HEK293T (cell line): ENCODE measurements around the gene DRAM2.
"Not testable (repeated sequence)": the region's sequence is repeated elsewhere in the genome, so short reads cannot be mapped to it uniquely, and the experiment has no call there.

Source experiments
- BHLHE40 ChIP-seq: fragments of 450-650 bp; IDR thresholded peaks from 2 replicates; pipeline ENCODE4 v1.6.1; 2016; ENCODE audit warnings: mild to moderate bottlenecking, moderate library complexity, borderline replicate concordance
- ELF4 ChIP-seq: fragments of 450-650 bp; IDR thresholded peaks from 2 replicates; pipeline ENCODE4 v1.6.1; 2017; ENCODE audit warnings: antibody characterized with exemption
- FOXA1 ChIP-seq: fragments of 450-650 bp; IDR thresholded peaks from 2 replicates; pipeline ENCODE4 v1.6.1; 2016; ENCODE audit warnings: mild to moderate bottlenecking
- FOXK2 ChIP-seq: fragments of 450-650 bp; IDR thresholded peaks from 2 replicates; pipeline ENCODE4 v1.6.1; 2016; ENCODE audit warnings: mild to moderate bottlenecking
- FOXM1 ChIP-seq: fragments of 450-650 bp; IDR thresholded peaks from 2 replicates; pipeline ENCODE4 v1.6.1; 2017; ENCODE audit warnings: mild to moderate bottlenecking, borderline replicate concordance
- HDGF ChIP-seq: fragments of 450-650 bp; IDR thresholded peaks from 2 replicates; pipeline ENCODE4 v1.6.1; 2017; ENCODE audit warnings: antibody characterized with exemption, borderline replicate concordance
- L3MBTL2 ChIP-seq: fragments of 450-650 bp; conservative IDR thresholded peaks from 2 replicates; pipeline ENCODE4 v1.6.1; 2016; ENCODE audit warnings: mild to moderate bottlenecking
- LEF1 ChIP-seq: fragments of 450-650 bp; IDR thresholded peaks from 2 replicates; pipeline ENCODE4 v1.6.1; 2017; ENCODE audit warnings: mild to moderate bottlenecking, borderline replicate concordance
- NFRKB ChIP-seq: fragments of 450-650 bp; IDR thresholded peaks from 2 replicates; pipeline ENCODE4 v1.6.1; 2016; ENCODE audit warnings: mild to moderate bottlenecking, moderate library complexity
- SP1 ChIP-seq: fragments of 450-650 bp; IDR thresholded peaks from 2 replicates; pipeline ENCODE4 v1.6.1; 2017
- SUZ12 ChIP-seq: fragments of 450-650 bp; IDR thresholded peaks from 2 replicates; pipeline ENCODE4 v1.6.1; 2016; ENCODE audit warnings: mild to moderate bottlenecking
- ZNF384 ChIP-seq: fragments of 450-650 bp; IDR thresholded peaks from 2 replicates; pipeline ENCODE4 v1.6.1; 2016
- TF ChIP-seq, protein P1 (sequence below): fragments of 450-650 bp; IDR thresholded peaks from 2 replicates; pipeline ENCODE4 v1.6.1; 2016

DNA sequence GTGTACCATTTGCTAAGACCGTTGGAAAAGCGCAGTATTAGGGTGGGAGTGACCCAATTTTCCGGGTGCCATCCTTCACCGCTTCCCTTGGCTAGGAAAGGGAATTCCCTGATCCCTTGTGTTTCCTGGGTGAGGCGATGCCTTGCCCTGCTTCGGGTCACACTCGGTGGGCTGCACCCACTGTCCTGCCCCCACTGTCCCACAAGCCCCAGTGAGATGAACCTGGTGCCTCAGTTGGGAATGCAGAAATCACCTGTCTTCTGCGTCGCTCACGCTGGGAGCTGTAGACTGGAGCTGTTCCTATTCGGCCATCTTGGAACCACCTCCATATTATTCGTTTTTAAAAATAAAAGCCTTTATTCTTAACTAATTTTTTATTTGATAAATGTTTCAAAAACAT, 60.6 kb downstream of the DRAM2 start:
- not testable (repeated sequence) for TF ChIP-seq FOXA1, ELF4, SP1, BHLHE40, SUZ12, LEF1, L3MBTL2, NFRKB, FOXK2, FOXM1, HDGF, ZNF384
- TF ChIP-seq, protein P1, sequence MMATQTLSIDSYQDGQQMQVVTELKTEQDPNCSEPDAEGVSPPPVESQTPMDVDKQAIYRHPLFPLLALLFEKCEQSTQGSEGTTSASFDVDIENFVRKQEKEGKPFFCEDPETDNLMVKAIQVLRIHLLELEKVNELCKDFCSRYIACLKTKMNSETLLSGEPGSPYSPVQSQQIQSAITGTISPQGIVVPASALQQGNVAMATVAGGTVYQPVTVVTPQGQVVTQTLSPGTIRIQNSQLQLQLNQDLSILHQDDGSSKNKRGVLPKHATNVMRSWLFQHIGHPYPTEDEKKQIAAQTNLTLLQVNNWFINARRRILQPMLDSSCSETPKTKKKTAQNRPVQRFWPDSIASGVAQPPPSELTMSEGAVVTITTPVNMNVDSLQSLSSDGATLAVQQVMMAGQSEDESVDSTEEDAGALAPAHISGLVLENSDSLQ = not testable (repeated sequence)
